Lung (tissue), 12 donors: Measurements from ENCODE around the gene DDX10. TPM values are rescaled to one million over a fixed set of nuclear protein-coding genes. Genes with fewer than 3 reads are reported as not detected.

Experiments
- ATAC-seq: fragments of 200-7000 bp; cut with Tn5 transposase; one replicate; pipeline ENCODE4 v1.9.1; 2020; ENCODE audit warnings: moderate number of reproducible peaks; ENCODE audit not compliant: insufficient read depth, low FRiP score
- DNase-seq, 3 donors: peaks; one replicate each; pipeline ENCODE4 v3.0.0-alpha.2; 2013 to 2017
- H3K27ac ChIP-seq, 2 donors: one replicate each; pipeline ENCODE4 v1.5.1; 2013; ENCODE audit warnings: mild to moderate bottlenecking in 2 of 2, moderate library complexity in 2 of 2, control low read depth in 1 of 2, inconsistent platforms in 1 of 2, low read depth in 1 of 2, low read length in 1 of 2
- H3K27me3 ChIP-seq, 3 donors: one replicate each; pipeline ENCODE4 v1.5.1; 2013; ENCODE audit warnings: low read length in 2 of 3; ENCODE audit not compliant: control insufficient read depth in 3 of 3, insufficient read depth in 3 of 3
- H3K36me3 ChIP-seq, 4 donors: one replicate each; pipeline ENCODE4 v1.5.1; 2013; ENCODE audit warnings: low read length in 4 of 4, mild to moderate bottlenecking in 1 of 4, moderate library complexity in 1 of 4; ENCODE audit not compliant: control insufficient read depth in 4 of 4, insufficient read depth in 4 of 4
- H3K4me1 ChIP-seq, 5 donors: one replicate each; pipeline ENCODE4 v1.5.1; 2013; ENCODE audit warnings: low read length in 5 of 5, mild to moderate bottlenecking in 2 of 5, moderate library complexity in 1 of 5; ENCODE audit not compliant: control insufficient read depth in 5 of 5, insufficient read depth in 5 of 5
- H3K4me3 ChIP-seq: one replicate; pipeline ENCODE4 v1.5.1; 2013; ENCODE audit warnings: mild to moderate bottlenecking, control low read depth, moderate library complexity
- H3K9ac ChIP-seq, 2 donors: one replicate each; pipeline ENCODE4 v1.5.1; 2013; ENCODE audit warnings: low read length in 2 of 2, control low read depth in 1 of 2; ENCODE audit not compliant: insufficient read depth in 1 of 2
- H3K9me3 ChIP-seq, 4 donors: one replicate each; pipeline ENCODE4 v1.5.1; 2013; ENCODE audit warnings: low read length in 3 of 4, mild to moderate bottlenecking in 1 of 4, moderate library complexity in 1 of 4; ENCODE audit not compliant: control insufficient read depth in 4 of 4, insufficient read depth in 3 of 4
- WGBS, 2 donors: extraction: QIAGEN DNeasy Blood & Tissue Kit; methylation state at CpG; one replicate each; pipeline ENCODE4 v1.1.7; 2013; 5-methylcytosine and 5-hydroxymethylcytosine counted together
- polyA plus RNA-seq, 2 donors: library from polyadenylated mRNA; stranded (reverse); fragments of 200-250 nt; gene quantifications; one replicate each; pipeline ENCODE4 v1.2.1, GENCODE V29; 2013
- total RNA-seq, 2 donors: library from RNA; depleted of rRNA in 1 of 2; stranded (reverse); fragments of >200 nt in 1 of 2; gene quantifications; one replicate each; pipeline ENCODE4 v1.2.1, GENCODE V29; 2014 to 2021
- TF ChIP-seq, protein P1 (sequence below): IDR thresholded peaks from 2 replicates; pipeline ENCODE4 v1.5.1; 2012; ENCODE audit warnings: mild to moderate bottlenecking; ENCODE audit errors: control extremely low read depth, extremely low read depth
- donor health status: control.
- donor health status: control.
- donor health status: Bipolar disorder and iron deficiency.
- donor health status: healthy.
- donor health status: DM: yes; HTN: yes; CAD: no.

Gene DDX10
- total and polyA plus RNA-seq, 4 donors, result 13.9 to 30.5 (median 18.8) TPM

DNA sequence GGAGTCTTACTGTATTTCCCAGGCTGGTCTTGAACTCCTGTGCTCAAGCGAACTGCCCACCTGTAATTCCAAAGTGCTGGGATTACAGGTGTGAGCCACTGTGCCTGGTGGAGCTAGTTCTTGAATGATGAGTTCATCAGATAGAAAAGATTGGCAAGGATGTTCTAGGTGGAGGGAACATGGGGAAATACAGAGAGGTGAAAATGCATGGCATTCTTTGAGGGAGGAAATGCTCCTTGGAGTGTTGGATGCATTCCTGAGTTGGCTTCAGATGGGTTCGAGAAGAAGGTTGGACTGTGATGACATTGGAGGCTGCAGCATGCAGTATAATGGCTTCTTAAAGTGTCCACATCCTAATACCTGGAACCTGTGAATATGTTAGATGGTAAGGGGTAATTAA is 4.4 kb downstream of the DDX10 start:
- TF ChIP-seq, protein P1, sequence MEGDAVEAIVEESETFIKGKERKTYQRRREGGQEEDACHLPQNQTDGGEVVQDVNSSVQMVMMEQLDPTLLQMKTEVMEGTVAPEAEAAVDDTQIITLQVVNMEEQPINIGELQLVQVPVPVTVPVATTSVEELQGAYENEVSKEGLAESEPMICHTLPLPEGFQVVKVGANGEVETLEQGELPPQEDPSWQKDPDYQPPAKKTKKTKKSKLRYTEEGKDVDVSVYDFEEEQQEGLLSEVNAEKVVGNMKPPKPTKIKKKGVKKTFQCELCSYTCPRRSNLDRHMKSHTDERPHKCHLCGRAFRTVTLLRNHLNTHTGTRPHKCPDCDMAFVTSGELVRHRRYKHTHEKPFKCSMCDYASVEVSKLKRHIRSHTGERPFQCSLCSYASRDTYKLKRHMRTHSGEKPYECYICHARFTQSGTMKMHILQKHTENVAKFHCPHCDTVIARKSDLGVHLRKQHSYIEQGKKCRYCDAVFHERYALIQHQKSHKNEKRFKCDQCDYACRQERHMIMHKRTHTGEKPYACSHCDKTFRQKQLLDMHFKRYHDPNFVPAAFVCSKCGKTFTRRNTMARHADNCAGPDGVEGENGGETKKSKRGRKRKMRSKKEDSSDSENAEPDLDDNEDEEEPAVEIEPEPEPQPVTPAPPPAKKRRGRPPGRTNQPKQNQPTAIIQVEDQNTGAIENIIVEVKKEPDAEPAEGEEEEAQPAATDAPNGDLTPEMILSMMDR, result no peak
- Histone ChIP-seq H3K27me3 (no peaks in the 10 kb centered on the region), H3K9ac (no peak overlapping the region), H3K4me3 (no peak overlapping the region), H3K4me1 (peaks cover 3 to 15% (median 9%) of the 10 kb centered on the region in 5 donors), H3K36me3 (peaks cover 0 to 5% (median 0%) of the 10 kb centered on the region in 4 donors), H3K27ac (no peak overlapping the region), H3K9me3 (peaks cover 0 to 2% (median 0%) of the 10 kb centered on the region in 4 donors)
- DNase-seq, result no peak
- 89 to 91% methylated on average over 2 of the region's 2 CpGs for WGBS, 2 donors
- no peak for ATAC-seq

DNA sequence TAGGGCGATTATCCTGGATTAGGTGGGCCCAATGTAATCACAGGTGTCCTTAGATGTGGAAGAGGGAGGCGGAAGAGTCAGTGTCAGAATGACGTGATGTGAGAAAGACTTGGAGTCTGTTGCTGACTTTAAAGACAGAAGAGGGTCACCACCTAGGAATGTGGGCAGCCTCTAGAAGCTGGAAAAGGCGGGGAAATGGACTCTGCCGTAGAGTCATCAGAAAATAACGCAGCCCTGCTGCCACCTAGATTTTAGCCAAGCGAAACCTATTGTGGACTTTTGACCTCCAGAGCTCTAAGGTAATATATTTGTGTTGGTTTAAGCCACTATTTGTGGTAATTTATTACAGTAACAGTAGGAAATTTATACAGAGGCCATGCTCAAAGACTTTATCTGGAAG is 4.8 kb downstream of the DDX10 start:
- Histone ChIP-seq H3K9me3 (peaks cover 0 to 2% (median 0%) of the 10 kb centered on the region in 4 donors), H3K4me3 (no peak overlapping the region), H3K4me1 (peaks cover 3 to 15% (median 9%) of the 10 kb centered on the region in 5 donors), H3K36me3 (peaks cover 0 to 5% (median under 1%) of the 10 kb centered on the region in 4 donors), H3K9ac (no peak overlapping the region), H3K27ac (no peak overlapping the region), H3K27me3 (no peaks in the 10 kb centered on the region)
- TF ChIP-seq, protein P1, result no peak
- 97% methylated on average over 7 of the region's 7 CpGs for WGBS, 2 donors
- ATAC-seq (no peak), DNase-seq (no peak)

DNA sequence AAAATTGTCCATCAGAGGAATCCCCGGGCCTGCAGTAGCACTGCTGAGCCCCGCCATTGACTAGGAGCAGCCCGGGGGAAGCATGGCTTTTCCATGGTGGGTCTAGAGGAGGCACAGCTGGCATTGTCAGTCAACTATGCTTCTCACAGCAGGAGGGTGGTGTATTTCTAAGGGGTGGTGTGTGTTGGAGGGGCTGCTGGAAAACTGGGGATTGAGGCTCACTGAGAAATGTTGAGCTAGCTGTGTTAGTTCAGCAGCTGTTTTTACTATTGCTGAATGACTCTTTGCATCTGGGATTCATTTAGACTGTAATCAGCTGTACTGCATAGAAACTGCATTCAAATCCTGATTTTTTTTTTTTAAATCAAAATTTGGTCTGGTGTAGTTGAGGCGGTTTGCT is 5.6 kb downstream of the DDX10 start:
- WGBS, 2 donors, result 91 to 97% methylated on average over 4 of the region's 4 CpGs
- peaks cover 3 to 15% (median 9%) of the 10 kb centered on the region in 5 donors for H3K4me1 ChIP-seq

More for the DNA sequence above, 5.6 kb downstream of the DDX10 start:
- H3K36me3 ChIP-seq, result peaks cover 0 to 9% (median 6%) of the 10 kb centered on the region in 4 donors
- DNase-seq (peak in 1 of 3 donors; percentile 9), ATAC-seq (no peak)
- H3K4me3 ChIP-seq, result no peak overlapping the region
- H3K9ac ChIP-seq, result no peak overlapping the region
- TF ChIP-seq, protein P1, result no peak
- no peak overlapping the region for H3K27ac ChIP-seq
- no peaks in the 10 kb centered on the region for H3K9me3 ChIP-seq
- no peaks in the 10 kb centered on the region for H3K27me3 ChIP-seq
